Testis (tissue), 3 donors: Measurements from ENCODE around the gene ADAM23. TPM values are rescaled to one million over a fixed set of nuclear protein-coding genes. Genes with fewer than 3 reads are reported as not detected.

Experiments used
- DNase-seq: peaks from one replicate; pipeline ENCODE4 v3.0.0-alpha.2; 2019
- H3K27ac ChIP-seq, 2 donors: fragments of 200-600 bp; sonication (generic); one replicate each; pipeline ENCODE4 v1.5.1; 2019
- H3K27me3 ChIP-seq: fragments of 200-600 bp; sonication (generic); one replicate; pipeline ENCODE4 v1.5.1; 2019
- H3K36me3 ChIP-seq: fragments of 200-600 bp; sonication (generic); one replicate; pipeline ENCODE4 v1.5.1; 2017; ENCODE audit warnings: low read depth; ENCODE audit errors: missing control alignments
- H3K4me1 ChIP-seq: fragments of 200-600 bp; sonication (generic); one replicate; pipeline ENCODE4 v1.5.1; 2019
- H3K4me3 ChIP-seq, 2 donors: fragments of 200-600 bp; sonication (generic); one replicate each; pipeline ENCODE4 v1.5.1; 2017 to 2019
- H3K9me3 ChIP-seq: fragments of 200-600 bp; sonication (generic); one replicate; pipeline ENCODE4 v1.5.1; 2017
- POLR2A ChIP-seq: fragments of 450-650 bp; IDR thresholded peaks from one replicate; pipeline ENCODE4 v1.6.1; 2017; ENCODE audit warnings: antibody characterized with exemption, mild to moderate bottlenecking, moderate library complexity
- WGBS, 2 donors: methylation state at CpG; one replicate each; pipeline ENCODE4 v1.1.5; 2018; 5-methylcytosine and 5-hydroxymethylcytosine counted together
- intact Hi-C: fragments of 100-400 bp; cut with DNase I; formaldehyde crosslinking; loops from one replicate; pipeline ENCODE4 v1.15.1; 2023; ENCODE audit warnings: low total_unique reads
- polyA plus RNA-seq: library from polyadenylated mRNA; stranded (reverse); fragments of 350-450 nt; fragmentation: Illumina TruSeq; extraction: RNeasy Lipid Tissue Mini Kit (QIAGEN cat#74804); gene quantifications from one replicate; pipeline ENCODE4 v1.2.3, GENCODE V29; 2014; ENCODE audit warnings: low read depth, low replicate concordance; ENCODE audit not compliant: insufficient read depth
- total RNA-seq, 2 donors: library from RNA; depleted of rRNA; stranded (reverse); fragments of >200 nt; gene quantifications; one replicate each; pipeline ENCODE4 v1.2.3, GENCODE V29; 2016
- TF ChIP-seq, protein P1 (sequence below), 3 experiments: fragments of 450-650 bp in 2 of 3; fragments of 200-600 bp in 1 of 3; sonication (generic) in 1 of 3; IDR thresholded peaks; one replicate each; pipeline ENCODE4 v1.5.1; 2016 to 2019; ENCODE audit warnings: antibody characterized with exemption in 3 of 3, mild to moderate bottlenecking in 2 of 3, moderate library complexity in 1 of 3

The ADAM23 gene
- total and polyA plus RNA-seq, 3 donors from 2014 or later, result 14.5 to 24.2 (median 19.5) TPM

DNA sequence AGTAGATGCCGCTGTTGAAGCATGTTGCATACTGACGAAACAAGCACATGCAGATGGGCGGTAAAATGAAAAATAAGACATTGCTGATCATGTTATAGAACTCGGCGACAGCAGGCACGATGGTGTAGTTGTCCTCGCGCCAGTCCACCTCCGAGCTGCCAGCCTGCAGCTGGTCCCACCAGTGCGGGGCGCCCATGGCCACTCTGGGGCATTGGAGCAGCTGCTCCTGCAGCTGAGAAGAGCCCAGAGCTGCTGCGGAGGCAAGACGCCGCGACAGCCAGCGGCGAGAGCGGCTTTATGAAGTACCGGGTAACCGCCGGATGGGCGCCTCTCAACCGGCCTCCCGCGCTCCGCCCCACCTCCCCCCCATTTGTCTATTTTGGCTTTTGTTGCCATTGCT lies 32.6 kb upstream of the ADAM23 start:
- Histone ChIP-seq H3K27me3 (no peaks in the 10 kb centered on the region), H3K9me3 (no peaks in the 10 kb centered on the region), H3K4me3 (no peak overlapping the region), H3K36me3 (no peaks in the 10 kb centered on the region), H3K27ac (no peak overlapping the region), H3K4me1 (no peaks in the 10 kb centered on the region)
- intact Hi-C loops, result no loop called here
- WGBS, 2 donors, result 73 to 76% methylated on average over 26 of the region's 26 CpGs
- DNase-seq, result no peak
- TF ChIP-seq, protein P1, sequence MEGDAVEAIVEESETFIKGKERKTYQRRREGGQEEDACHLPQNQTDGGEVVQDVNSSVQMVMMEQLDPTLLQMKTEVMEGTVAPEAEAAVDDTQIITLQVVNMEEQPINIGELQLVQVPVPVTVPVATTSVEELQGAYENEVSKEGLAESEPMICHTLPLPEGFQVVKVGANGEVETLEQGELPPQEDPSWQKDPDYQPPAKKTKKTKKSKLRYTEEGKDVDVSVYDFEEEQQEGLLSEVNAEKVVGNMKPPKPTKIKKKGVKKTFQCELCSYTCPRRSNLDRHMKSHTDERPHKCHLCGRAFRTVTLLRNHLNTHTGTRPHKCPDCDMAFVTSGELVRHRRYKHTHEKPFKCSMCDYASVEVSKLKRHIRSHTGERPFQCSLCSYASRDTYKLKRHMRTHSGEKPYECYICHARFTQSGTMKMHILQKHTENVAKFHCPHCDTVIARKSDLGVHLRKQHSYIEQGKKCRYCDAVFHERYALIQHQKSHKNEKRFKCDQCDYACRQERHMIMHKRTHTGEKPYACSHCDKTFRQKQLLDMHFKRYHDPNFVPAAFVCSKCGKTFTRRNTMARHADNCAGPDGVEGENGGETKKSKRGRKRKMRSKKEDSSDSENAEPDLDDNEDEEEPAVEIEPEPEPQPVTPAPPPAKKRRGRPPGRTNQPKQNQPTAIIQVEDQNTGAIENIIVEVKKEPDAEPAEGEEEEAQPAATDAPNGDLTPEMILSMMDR (IDR thresholded peaks at IDR 0.05), result no peak
- TF ChIP-seq POLR2A, result no peak

GRCh38 chr2:206415618-206416243 lies 27.6 kb upstream of the ADAM23 start:
- Histone ChIP-seq H3K27me3 (no peaks in the 10 kb centered on the region), H3K36me3 (no peaks in the 10 kb centered on the region), H3K9me3 (no peaks in the 10 kb centered on the region), H3K4me1 (no peaks in the 10 kb centered on the region), H3K4me3 (no peak overlapping the region), H3K27ac (no peak overlapping the region)
- TF ChIP-seq POLR2A, result no peak
- TF ChIP-seq, protein P1 (IDR thresholded peaks at IDR 0.05), result no peak
- intact Hi-C loops, result no loop called here
- no peak for DNase-seq
- WGBS, 2 donors, result 88 to 92% methylated on average over 12 to 13 of the region's 13 CpGs

- no peaks in the 10 kb centered on the region for H3K27me3 ChIP-seq
- intact Hi-C loops, result no loop called here
- peaks cover 7% of the 10 kb centered on the region for H3K4me1 ChIP-seq
- H3K36me3 ChIP-seq, result no peaks in the 10 kb centered on the region
- WGBS, 2 donors, result 86 to 89% methylated on average over 2 of the region's 2 CpGs
- no peaks in the 10 kb centered on the region for H3K9me3 ChIP-seq
- DNase-seq, result no peak
- no peak for TF ChIP-seq POLR2A
- TF ChIP-seq, protein P1 (IDR thresholded peaks at IDR 0.05), result no peak
- no peak overlapping the region for H3K4me3 ChIP-seq
- no peak overlapping the region for H3K27ac ChIP-seq
Observed at GRCh38 chr2:206418968-206419367, 24.4 kb upstream of the ADAM23 start.

GRCh38 chr2:206420721-206421120 lies 22.6 kb upstream of the ADAM23 start:
- 90 to 96% methylated on average over 3 of the region's 3 CpGs for WGBS, 2 donors
- peaks cover 7% of the 10 kb centered on the region for H3K4me1 ChIP-seq
- intact Hi-C loops, result no loop called here
- no peaks in the 10 kb centered on the region for H3K27me3 ChIP-seq
- no peak for TF ChIP-seq POLR2A
- TF ChIP-seq, protein P1 (IDR thresholded peaks at IDR 0.05), result no peak
- no peak overlapping the region for H3K4me3 ChIP-seq
- H3K36me3 ChIP-seq, result no peaks in the 10 kb centered on the region
- no peaks in the 10 kb centered on the region for H3K9me3 ChIP-seq
- H3K27ac ChIP-seq, result no peak overlapping the region
- no peak for DNase-seq

- Histone ChIP-seq H3K4me1 (peaks cover 7% of the 10 kb centered on the region), H3K9me3 (no peaks in the 10 kb centered on the region), H3K36me3 (no peaks in the 10 kb centered on the region), H3K4me3 (no peak overlapping the region), H3K27ac (no peak overlapping the region), H3K27me3 (no peaks in the 10 kb centered on the region)
- peak; percentile 69 for DNase-seq
- intact Hi-C loops, result no loop called here
- TF ChIP-seq, protein P1 (IDR thresholded peaks at IDR 0.05), result no peak
- no peak for TF ChIP-seq POLR2A
Observed at GRCh38 chr2:206422493-206422892, 20.8 kb upstream of the ADAM23 start.
